Measurements from ENCODE around the gene CRTC1.

CRTC1 gene

DNA sequence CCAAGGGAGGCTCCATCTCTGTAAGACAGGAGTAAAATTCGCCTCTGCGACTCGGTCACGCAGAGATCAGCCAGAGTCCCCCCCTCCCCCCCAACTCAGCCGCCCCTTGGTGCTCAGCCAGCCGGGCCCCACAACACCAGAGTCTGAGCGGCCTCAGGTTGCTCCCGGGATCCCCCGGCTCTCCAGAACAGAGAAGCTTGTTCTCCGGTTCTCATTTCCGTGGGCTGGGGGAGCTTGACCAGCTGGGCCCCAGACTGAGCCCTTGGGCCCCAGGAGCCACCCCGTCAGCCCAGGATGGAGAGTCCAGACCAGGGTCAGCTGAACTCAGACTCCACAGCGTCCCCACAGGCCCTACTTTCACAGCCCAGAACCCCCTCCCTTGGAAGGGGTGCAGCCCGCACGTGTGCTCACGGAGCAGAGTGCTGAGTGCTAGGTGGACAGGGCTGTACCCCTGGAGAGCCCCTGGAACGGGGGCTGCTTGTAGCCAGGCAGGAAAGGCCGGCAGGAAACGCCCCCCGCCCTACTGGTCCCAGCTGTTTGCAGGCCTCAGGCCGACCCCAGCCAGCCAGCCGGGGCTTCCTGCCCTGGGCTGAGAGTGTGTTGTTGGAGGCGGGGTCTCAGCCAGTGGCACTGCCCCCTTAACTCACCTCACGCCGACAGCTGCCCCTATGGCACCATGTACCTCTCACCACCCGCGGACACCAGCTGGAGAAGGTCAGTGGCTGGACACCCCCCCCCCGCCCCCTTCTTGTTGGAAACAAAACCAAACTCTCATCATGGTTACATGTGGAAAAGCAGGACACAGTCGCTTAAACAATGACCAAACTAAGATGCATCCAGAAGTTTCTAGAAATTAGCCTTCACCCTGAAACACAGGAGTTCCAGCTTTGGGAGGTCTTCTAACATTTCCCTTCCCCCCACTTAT is 63.2 kb downstream of the CRTC1 start:
- no peak for DNase-seq (ENCODE audit: low spot score)

DNA sequence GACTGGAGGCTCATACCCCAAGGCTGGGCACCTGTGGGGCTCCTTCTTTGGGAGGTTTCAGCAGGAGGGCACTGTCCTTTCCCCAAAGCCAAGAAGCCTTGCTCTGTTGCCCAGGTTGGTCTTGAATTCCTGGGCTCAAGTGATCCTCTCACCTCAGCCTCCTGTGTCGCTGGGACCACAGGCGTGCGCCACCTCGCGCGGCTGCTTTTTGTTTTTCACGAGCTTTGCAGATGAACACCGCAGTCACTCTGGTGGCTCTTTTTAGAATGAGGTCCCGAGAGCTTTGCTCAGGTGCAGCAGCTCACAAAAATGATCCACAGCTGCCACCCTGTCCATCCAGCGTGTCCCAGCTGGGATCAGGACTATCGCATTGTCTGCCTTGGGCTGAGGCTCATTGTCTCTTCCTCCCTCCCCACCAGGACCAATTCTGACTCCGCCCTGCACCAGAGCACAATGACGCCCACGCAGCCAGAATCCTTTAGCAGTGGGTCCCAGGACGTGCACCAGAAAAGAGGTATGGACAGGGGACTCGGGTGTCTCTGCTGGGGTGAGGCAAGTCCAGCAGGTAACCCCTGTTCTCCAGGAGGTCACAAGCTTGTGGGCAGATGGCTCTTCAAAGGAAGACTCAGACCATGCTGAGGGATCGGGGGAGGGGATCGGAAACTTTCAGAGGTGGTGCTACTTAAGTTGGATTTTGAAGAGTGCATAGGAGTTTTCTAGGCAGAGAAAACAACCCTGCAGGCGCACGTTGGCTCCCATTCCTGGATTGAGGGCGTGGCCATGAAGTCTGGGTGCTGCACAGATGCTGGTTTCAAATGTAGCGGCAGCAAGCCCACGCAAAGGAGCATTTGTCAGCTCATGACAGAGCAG is 66.1 kb downstream of the CRTC1 start:
- DNase-seq (ENCODE audit: low spot score), result no peak

DNA sequence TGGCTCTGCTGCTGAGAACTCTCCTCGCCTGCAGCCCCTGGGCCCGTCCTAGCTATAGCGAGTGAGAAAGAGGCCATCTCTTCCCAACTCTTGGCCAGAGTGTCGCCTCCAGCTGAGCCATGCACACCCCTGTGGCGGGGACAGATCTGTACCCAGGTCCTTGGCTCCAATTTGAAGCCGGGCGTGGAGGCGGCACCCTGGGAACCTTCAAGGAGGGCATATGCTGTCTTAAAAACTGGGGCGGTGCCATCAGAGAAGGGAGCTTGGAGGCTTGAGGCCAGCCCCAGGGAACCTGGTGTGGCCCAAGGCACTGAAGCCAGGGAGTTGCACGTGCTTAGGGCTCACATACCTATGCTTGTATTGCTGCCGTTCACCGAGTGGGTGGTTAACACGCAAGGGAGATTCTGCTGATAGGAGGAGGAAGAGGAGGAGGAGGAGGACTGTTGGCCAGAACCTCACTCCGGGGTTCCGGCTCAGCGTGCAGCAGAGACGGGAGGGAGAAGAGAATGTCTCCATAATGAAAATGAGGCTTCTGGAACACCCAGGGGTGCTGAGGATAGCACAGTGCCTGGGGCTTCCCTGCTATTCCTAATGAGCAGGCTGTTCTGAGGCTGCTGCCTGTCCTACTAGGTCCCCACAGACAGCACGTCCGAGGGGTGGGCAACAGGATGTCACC is 67.0 kb downstream of the CRTC1 start:
- no peak for DNase-seq (ENCODE audit: low spot score)

DNA sequence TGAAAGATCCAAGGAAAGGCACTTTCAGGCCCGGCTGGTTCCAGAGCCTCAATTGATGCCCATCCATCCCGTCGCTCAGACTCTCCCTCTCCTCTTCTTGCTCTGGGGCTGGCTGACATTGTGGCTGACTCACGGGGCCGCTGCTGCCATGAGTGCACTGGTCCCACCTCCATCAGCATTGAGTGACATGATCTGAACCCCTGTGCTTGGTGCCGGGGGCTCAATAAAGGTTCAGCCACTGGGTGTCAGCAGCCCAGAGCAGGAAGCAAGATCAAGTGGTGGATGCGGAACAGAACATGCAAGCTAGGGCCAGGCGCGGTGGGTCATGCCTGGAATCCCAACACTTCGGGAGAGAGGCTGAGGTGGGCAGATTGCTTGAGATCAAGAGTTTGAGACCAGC is 68.1 kb downstream of the CRTC1 start:
- no peak for DNase-seq (ENCODE audit: low spot score)

GRCh38 chr19:18754501-18754900 is 71.0 kb downstream of the CRTC1 start:
- no peak for DNase-seq (ENCODE audit: low spot score)

GRCh38 chr19:18756896-18757295 is 73.4 kb downstream of the CRTC1 start:
- DNase-seq (ENCODE audit: low spot score), result no peak

DNA sequence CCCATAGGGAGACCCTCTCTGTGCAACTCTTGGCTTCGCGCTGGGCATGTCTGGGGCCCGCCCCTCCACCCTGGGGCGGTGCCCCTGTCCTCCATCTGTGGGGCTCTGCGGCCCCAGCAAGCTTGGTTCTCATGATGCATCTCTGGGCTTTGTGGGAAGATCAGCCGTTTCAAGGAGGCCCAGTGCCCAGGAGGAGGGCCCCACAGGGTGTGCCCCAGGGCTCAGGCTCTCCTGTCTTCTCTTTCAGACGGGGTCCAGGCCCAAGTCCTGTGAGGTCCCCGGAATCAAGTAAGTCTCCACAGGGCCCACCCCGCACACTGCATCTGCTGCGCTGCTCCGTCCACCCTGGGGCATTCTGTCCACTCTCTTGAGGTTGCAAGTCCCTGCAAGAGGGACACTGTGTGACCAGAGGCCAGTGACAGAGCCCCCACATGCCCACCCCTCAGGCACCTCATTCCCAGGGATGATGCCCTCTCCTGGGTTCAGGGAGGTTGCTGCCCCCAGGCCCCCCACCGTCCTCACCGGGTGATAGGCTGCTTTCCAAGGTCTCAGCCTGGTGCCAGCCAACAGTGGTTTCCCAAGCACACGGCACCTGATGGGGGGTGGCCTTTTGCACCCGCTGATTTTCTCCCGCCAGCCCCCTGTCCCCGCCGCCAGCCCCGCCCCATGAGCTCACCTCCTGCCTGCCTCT is 76.0 kb downstream of the CRTC1 start:
- DNase-seq (ENCODE audit: low spot score), result no peak

DNA sequence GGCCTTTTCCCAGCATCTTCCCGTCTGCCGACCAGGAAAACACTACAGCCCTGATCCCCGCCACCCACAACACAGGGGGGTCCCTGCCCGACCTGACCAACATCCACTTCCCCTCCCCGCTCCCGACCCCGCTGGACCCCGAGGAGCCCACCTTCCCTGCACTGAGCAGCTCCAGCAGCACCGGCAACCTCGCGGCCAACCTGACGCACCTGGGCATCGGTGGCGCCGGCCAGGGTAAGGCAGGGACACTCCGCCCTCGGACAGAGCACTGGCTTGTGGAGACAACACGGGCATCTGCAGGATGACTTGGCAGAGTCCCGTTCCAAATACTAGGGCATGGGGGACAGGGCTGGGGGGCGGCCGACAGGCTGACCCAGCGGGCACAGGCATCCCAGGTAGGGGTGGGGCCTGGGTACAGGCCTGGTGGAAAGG is 76.5 kb downstream of the CRTC1 start:
- no peak for DNase-seq (ENCODE audit: low spot score)

- no peak for DNase-seq (ENCODE audit: low spot score)
Measured at GRCh38 chr19:18760440-18761383, 77.2 kb downstream of the CRTC1 start.

DNA sequence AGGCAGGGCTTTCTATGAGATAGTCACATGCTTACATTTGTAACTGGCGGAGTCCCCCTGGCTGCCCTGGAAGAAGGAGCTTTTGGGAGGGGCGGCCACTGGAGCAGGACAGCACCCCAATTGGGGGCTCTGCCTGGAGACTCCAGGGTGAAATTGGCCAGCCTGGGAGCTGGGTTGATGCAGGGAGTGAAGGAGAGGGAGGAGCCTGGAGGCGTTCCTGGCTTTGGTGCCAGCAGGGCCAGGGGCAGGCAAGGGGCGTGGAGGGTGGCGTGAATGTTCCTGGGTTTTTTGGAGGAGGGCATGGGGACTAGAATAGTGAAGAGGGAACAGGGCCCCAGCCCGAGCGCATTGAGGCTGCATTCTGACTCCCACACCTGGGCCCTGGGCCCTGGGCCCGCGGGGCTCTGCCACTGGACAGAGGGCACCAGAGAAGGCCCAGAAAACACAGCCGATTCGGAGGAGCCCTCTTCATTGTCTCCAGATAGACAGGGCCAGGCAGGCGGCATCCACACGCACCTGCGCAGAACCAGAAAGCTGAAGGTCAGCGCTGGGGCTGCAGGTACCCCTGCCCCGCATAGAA is 78.1 kb downstream of the CRTC1 start:
- DNase-seq (ENCODE audit: low spot score), result no peak

GRCh38 chr19:18762125-18763023 is 78.9 kb downstream of the CRTC1 start:
- DNase-seq (ENCODE audit: low spot score), result no peak

- DNase-seq (ENCODE audit: low spot score), result no peak
Measured at GRCh38 chr19:18763674-18764590, 80.5 kb downstream of the CRTC1 start.

- DNase-seq (ENCODE audit: low spot score), result no peak
Measured at GRCh38 chr19:18764591-18765051, 81.1 kb downstream of the CRTC1 start.

- no peak for DNase-seq (ENCODE audit: low spot score)
Measured at GRCh38 chr19:18765224-18765623, 81.7 kb downstream of the CRTC1 start.

- no peak for DNase-seq (ENCODE audit: low spot score)
Measured at GRCh38 chr19:18768046-18768771, 84.7 kb downstream of the CRTC1 start.

- no peak for DNase-seq (ENCODE audit: low spot score)
Measured at GRCh38 chr19:18768997-18769891, 85.8 kb downstream of the CRTC1 start.
